NCI-H2029 (cell line): Measurements from ENCODE around the gene GATAD2A.
"Not testable (repeated sequence)": the region's sequence is repeated elsewhere in the genome, so short reads cannot be mapped to it uniquely, and the experiment has no call there.

ENCODE experiments used
- DNase-seq: peaks from one replicate; lab custom pipeline; 2025; lab: John Stamatoyannopoulos, UW

The GATAD2A gene

DNA sequence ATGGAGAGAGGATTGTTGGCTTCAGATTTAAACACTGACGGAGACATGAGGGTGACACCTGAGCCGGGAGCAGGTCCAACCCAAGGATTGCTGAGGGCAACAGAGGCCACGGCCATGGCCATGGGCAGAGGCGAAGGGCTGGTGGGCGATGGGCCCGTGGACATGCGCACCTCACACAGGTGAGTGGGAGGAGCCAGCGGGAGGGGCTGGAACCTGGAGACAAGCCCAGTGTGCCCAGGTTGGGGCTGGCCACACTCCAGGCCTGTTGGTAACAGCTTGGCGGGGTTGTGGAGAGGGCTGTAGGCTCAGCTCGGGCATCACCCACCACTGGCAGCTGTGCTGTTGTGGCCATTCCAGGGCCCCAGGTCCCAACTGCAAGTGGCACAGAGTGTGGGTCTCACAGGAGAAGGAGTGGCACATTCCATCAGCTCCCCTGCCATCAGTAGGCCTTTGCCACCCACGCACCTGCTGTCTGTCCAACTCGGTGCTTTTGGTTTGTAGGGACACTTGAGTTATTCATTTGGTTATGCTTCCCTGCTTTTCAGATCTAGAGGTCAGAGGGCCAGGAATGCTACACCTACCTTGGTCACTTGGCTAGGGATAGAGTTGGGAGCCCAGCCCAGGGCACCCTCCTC lies 60.1 kb downstream of the GATAD2A start:
- DNase-seq = no peak

DNA sequence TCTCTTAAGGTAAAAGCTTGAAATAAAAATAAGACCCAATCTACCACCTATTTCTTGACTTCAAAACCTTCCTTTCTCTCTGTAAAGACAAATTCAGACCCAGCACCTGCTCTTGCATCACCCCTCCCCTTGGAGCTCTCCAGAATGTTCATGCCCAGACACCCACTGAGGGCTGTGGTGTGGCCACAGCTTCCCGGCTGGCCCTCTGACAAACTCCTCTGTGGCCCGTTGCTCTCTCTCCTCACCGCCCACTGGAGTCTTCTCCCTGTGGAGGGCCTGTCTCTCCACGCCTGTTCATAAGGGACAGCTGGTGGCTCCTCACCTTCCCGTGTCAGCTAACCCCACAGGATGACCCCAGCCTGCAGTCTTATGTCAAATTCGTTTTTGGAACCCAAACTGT lies 60.7 kb downstream of the GATAD2A start:
- DNase-seq = no peak

- no peak for DNase-seq
Observed at GRCh38 chr19:19468424-19469050, 63.1 kb downstream of the GATAD2A start.

- DNase-seq = no peak
Observed at GRCh38 chr19:19470579-19470978, 65.1 kb downstream of the GATAD2A start.

- DNase-seq = no peak
Observed at GRCh38 chr19:19471682-19472081, 66.2 kb downstream of the GATAD2A start.

GRCh38 chr19:19472106-19472505 lies 66.6 kb downstream of the GATAD2A start:
- DNase-seq = not testable (repeated sequence)

DNA sequence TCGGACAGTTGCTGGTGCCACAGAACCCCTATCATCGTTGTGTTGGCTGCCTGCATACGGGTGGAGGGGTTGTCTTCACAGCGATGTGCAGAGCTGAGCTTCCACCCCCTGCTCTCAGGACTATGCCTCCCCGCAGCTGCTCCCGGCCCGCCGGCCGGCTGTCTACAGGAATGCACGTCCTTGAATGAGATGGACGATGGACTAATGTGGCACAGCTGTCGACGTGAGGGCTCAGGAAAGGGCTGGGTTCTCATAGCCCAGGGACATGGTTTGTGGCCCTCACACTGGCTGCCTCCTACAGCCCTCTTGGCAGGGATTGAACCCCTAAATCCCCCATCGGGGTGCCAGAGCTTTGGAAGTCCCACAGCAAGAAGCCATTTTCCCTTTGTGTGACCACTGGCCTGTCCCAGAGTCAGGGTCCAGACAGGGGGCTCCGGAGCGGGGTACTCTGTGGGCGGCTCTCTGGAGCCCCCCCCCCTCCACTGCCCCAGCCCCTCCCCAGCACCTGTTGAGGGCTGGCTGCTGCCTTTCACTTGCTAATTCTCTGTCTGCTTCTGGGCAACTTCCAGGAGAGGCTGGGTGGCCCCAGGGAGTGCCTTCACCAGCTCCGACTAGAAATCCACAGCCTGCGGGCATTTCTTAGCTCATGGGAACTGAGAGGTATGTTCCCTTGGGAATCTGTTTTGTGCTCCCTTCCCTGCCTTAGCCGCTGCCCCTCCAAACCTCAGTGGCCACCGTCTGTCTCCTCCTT lies 69.7 kb downstream of the GATAD2A start:
- DNase-seq = no peak

GRCh38 chr19:19475849-19476828 lies 70.7 kb downstream of the GATAD2A start:
- DNase-seq = no peak

GRCh38 chr19:19477705-19478383 lies 72.4 kb downstream of the GATAD2A start:
- no peak for DNase-seq

DNA sequence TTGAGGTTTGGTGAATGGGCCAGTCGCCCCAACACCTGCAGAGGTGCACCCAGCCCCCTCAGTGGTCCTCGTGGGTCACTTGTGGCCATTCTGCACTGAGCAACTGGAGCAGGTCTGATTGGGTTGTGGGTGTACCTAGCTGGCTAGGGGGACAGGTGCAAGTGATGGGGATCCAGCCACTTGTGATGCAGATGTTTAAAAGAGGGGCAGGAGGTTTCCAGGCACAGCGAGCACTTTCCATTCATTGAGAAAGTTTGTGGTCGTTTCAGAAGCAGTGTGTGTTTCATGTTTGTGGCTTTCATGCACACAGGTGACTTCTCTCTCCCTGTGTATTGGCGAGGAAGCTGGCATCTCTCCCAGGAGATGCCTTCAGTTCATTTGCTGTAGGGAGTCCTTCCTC lies 75.2 kb downstream of the GATAD2A start:
- no peak for DNase-seq

DNA sequence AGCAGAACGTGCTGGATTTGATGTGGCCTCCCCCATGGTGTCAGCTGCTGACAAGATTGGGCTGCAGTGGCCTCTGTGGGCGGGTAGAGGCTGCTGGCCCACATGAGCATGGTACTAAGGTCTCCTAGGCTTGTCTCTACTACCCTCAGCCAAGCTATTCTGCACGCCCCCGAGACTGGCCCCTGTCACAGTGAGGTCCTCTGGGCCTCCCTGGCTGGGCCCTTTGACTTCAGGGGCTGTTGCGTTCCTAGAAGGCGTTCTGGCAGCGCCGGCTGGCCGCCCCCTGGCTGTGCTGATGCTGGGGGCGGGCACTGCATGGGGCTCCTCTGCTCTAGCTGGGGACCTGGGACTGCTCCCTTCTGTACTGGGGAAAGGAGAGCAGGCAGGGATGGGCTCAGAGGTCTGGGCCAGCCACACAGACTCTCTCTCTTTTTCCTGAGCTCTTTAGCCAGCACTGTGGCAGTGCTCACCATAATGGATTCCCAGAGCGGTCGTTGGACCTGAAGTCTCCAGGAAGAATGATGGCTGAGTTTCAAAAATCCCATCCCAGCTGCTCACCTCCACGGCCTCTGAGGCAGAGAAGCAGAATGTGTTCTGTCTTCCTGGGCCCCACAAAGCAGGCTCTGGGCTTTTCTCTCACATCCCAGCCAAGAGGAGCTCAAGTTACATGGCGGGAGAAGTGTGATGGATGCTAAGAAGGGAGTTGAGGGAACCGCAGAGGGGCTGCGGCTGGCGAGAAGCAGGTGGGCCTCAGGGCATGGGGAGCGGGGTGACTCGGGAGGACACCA lies 77.5 kb downstream of the GATAD2A start:
- DNase-seq = no peak

DNA sequence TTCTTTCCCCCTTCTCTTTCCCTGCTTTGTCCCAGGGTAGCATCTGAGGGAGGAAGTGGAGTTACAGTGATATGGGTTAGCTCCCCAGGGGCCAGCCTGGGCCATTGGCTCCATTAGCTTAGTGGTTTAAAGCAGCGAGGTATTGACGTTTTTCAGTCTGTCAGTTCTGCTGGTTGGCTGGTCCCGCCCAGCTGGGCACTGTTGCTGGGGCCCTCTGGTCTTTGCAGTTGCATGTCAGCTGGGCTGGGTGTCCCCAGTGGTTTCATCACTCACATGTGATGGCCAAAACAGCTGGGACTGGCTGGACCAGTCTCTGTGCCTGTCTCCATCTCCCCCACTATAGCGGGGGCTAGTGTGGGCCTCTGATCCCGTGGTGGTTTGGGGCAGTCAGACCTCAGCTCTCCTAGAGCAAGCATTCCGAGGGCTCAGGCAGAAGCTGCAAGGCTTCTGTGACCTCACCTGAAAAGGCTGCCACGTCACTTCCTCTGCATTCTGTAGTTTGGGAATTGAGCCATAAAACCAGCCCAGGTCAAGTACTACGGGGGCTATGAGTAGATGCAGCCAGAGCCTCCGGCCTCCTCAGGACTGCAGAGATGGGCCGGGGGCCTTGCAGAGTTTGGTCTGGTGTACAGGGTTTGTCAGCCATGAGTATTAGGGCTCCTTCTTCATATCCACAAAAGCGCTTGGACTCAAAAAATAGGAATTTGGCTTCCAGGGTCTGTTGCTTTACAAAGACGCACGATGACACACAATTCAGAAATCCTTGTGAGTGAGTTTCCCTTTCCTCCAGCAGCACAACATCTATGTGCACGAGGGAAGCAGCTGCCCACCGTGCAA lies 79.9 kb downstream of the GATAD2A start:
- no peak for DNase-seq

- DNase-seq = no peak
Observed at GRCh38 chr19:19485998-19486290, 80.5 kb downstream of the GATAD2A start.

- DNase-seq = no peak
Observed at GRCh38 chr19:19486343-19487076, 81.0 kb downstream of the GATAD2A start.

- peak; percentile 43 for DNase-seq
Observed at GRCh38 chr19:19487077-19487949, 81.8 kb downstream of the GATAD2A start.

DNA sequence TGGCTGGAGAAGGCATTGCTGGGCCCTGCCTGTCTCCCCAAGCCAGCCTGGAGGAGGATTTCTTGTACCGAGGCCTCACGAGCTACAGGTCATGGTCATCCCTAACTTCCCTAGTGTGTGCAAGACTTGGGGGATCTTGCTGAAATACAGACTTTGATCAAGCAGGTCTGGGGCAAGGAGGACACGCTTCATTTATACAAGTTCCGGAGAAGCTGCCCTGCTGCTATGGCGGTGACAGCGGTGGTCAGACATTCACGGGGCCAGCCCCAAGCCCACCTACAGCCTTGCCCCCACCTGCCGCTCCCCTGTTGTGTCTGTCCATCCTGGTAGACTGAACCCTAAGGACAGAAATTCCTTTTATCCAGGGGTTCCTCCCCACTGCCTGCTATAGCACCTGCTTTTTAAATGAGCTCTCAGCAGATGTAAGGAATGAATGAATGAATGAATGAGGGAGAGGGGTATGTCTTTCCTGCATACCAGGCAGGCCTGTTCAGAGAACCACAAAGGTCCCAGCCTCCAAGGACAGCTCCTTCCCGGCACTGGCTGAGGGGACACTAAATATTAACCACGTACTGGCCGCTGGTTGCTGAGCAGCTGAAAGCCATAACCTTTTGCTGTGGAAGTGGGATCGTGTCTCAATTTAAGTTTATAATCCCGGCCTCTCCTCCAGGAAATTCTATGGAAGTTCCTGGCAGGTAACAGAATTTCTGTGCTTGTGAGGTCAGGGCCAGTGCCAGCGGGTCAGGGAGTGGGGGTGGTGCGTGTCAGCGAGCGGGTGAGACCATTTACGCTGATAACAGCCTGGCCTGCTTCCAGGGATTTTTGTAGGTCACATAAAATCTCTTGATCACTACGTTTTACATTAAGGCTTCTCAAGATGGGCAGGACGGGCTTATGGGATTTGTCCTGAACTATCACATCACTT lies 82.7 kb downstream of the GATAD2A start:
- DNase-seq = no peak
